HG03060 (cell line): ENCODE results near the gene KY.

Source experiments
- ATAC-seq: cut with Tn5 transposase; IDR thresholded peaks from one replicate; pipeline ENCODE4 v1.9.1; 2021; ENCODE audit warnings: low read depth, moderate number of reproducible peaks; ENCODE audit not compliant: unreplicated experiment

Gene KY

DNA sequence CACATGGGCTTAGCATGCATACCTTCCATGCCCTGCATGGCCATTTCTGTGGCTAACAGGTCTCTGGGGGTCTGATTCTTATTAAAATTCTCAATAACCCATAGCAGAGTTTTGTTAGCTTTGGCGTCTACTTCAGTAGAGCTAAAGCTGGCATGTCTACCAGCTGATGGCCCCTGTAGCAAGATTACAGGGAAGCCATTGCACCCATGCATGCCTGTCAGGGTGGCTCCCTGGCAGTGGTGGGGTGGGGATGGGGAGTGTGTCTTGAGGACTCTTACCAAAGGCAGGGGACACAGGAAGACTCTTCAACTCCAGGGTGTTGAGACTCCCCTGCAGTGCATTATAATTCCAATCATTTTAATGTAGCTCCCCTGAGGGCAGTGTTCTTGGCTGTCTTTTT, 4.7 kb downstream of the KY start:
- ATAC-seq, result no peak

DNA sequence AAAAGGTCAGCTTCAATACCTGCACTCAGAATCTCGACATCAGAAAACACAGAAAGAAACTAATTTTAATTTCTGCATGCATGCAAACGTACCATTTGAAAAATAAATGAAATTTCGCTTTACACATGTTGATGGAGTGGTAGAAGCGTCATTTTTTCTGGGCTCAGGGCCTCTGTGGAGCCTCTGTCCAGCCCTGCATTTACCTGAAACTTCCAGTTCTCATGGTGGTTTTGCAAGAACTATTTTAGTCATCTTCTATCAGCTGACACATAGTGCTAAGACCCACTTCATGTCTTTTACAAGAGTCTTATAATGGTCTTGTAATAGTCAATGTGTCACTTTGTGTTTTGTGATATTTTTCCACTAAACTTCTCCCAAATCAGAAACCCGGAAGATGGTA, 5.3 kb downstream of the KY start:
- no peak for ATAC-seq

GRCh38 chr3:134644731-134645514, 5.9 kb downstream of the KY start:
- no peak for ATAC-seq

DNA sequence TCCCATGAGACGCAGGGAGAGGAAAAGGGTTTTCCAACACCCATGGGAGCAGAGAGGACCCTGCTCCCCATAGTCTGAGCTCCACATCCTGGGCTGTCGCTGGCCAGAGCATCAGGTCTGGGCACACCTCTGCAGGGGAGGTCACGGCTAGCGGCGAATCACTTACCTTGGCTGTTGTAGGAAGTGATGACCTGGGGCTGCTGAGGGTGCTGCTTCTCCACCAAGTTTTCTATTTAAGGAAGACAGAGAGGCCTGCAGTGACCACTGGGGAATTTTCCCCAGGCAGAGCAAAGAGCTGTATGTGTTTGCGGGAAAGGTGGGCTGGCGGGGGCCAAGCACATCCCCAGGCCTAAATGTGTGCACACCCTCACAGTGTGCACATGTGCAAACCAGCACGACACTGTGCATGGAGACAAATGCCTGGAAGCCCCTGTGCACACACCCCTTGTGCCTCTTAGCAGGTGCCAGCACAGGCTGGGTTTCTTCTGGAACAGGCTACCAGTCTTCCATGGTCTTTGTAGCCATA, 7.6 kb downstream of the KY start:
- no peak for ATAC-seq

- ATAC-seq, result no peak
Observed at GRCh38 chr3:134642445-134643149, 8.2 kb downstream of the KY start.

DNA sequence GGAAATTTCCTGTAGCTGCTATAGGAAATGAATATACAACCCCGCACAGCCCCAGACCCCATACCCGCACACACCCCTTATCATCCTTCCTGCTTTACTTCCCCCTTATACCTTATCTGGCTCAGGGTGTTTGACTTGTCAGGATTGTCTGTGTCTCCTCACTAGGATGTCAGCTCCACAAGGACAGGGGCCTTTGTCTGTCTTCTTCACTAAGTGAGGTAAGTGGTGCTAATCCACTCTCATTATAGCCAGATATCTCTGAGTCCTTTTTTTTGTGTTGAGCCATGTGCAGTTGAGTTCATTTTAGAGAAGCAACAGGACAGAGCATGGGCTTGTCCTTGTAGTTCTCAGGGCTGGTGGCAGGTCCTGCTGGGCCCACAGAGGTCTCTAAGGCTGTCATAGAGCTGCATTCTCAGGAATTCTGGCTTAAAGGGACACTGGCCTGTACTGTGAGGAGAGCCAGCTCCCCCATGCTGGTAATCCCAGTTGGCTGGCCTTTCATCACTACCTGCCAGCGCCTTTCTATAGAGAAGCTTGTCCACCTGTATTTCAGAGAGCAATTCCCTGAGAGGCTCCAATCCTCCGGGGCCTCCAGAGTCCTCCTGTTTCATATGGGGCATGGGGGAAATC, 9.0 kb downstream of the KY start:
- no peak for ATAC-seq

GRCh38 chr3:134640872-134641470, 9.9 kb downstream of the KY start:
- ATAC-seq, result no peak

DNA sequence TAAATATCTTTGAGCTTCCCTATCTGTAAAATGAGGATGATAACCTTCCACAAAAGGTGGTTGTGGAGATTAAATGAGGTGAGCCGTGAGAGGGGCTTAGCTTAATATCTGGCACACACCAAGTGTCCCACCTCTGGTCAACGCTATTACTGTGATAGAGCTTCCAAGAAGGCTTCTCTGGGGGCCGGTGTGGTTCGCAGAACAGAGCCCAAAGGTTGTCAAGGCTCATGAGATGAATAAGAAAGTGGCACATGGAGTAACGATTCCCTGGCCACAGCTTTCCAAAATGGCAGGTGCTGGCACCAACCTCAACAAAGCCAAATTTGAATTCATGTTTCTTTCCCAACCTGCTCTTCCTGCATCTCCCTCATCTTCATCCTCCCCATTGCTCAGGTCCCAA, 10.4 kb downstream of the KY start:
- ATAC-seq, result no peak

DNA sequence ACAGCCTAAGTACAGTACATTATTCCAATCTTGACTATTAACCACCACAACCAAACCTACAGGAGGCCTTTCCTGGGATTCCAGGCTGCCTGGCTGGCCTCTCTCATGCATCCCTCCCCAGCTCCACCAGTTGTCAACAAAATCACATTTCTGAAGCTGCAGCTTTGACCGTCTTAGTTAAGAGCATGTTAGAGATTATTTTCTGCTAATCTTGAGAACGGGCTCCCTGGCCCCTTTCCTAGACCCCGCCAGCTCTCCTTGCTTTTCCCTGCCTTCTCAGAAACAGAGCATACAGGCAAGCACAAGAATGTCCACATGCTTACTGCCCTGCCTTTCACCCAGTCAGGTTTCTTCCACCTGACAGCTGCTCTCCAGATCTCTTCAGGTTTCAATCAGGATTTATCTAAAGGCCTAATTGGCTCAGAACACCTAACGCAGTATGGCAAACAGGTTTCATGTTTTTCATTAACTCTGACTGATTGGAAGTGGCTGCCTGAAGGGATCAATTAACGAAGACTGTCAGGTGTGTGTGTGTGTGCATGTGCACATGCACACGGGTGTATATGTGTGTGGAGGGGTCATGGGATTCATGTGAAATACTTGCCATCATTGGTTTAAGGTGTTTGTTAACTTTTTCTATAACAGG, 12.3 kb downstream of the KY start:
- ATAC-seq, result no peak

GRCh38 chr3:134636406-134636805, 14.4 kb downstream of the KY start:
- ATAC-seq, result no peak

GRCh38 chr3:134630506-134630905, 20.3 kb downstream of the KY start:
- ATAC-seq, result no peak

- no peak for ATAC-seq
Observed at GRCh38 chr3:134628884-134629283, 21.9 kb downstream of the KY start.

- ATAC-seq, result no peak
Observed at GRCh38 chr3:134627831-134628230, 23.0 kb downstream of the KY start.

GRCh38 chr3:134625885-134626741, 24.7 kb downstream of the KY start:
- no peak for ATAC-seq

GRCh38 chr3:134625462-134625861, 25.4 kb downstream of the KY start:
- ATAC-seq, result no peak

- no peak for ATAC-seq
Observed at GRCh38 chr3:134624537-134625287, 26.1 kb downstream of the KY start.

DNA sequence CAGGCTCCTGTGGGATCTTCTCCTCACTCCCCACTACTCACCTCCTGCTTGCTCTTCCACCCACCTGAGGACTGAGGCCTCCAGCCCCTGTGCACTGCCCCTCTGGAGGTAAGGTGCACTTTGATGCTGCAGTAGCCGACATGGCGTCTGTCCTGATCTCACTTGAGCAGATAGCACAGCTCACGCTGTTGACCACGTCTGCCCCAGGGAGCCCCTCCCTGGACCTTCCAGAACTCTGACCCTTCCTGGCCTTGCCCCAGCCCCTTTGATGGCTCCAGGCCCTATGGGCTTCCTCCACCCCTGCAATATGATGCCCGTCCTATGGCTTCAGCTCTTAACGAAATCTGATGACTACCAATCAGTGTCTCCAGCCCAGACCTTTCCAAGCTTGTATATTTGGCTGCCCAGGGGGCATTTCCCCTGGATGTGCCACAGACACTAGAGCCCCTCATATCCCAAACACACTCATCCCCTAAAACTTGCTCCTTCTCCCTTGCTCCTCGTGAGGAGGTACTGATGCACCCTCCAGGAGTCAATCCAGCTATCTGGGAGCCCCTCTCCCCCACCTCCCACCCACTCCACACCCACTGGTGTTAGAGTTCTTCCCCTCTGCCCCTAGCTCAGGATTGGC, 27.1 kb downstream of the KY start:
- no peak for ATAC-seq

DNA sequence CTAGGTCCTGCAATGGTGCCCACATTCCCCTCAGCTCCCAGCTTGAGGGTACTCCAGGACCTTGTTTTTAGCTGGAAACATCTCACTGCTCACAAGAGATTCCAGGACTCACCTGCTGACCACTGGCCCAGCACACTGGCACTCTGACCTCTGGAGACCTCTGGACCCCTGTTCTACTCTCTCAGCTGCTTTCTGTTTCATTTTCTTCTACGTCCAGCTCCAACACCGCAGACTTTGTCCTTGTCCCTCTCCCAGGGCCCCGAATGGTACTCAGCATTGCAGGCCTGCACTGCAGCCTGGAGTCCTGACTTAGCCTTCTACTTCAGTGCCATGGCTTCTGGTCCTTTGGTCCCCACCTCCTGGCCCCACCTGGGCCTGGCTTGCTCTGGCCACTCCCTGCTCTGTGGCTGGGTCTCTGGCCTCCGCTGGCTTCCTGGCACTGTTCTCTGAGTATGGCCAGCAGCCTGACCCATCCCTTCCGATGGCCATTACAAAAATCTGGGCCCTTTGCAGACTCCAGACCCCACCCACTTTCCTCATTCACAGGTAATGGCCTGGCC, 27.9 kb downstream of the KY start:
- no peak for ATAC-seq
